ENCODE data around the gene RNF212. TPM values are rescaled to one million over a fixed set of nuclear protein-coding genes. Genes with fewer than 3 reads are reported as not detected.

The RNF212 gene
- total RNA-seq, 1 experiment from 2014 or later, result not detected

DNA sequence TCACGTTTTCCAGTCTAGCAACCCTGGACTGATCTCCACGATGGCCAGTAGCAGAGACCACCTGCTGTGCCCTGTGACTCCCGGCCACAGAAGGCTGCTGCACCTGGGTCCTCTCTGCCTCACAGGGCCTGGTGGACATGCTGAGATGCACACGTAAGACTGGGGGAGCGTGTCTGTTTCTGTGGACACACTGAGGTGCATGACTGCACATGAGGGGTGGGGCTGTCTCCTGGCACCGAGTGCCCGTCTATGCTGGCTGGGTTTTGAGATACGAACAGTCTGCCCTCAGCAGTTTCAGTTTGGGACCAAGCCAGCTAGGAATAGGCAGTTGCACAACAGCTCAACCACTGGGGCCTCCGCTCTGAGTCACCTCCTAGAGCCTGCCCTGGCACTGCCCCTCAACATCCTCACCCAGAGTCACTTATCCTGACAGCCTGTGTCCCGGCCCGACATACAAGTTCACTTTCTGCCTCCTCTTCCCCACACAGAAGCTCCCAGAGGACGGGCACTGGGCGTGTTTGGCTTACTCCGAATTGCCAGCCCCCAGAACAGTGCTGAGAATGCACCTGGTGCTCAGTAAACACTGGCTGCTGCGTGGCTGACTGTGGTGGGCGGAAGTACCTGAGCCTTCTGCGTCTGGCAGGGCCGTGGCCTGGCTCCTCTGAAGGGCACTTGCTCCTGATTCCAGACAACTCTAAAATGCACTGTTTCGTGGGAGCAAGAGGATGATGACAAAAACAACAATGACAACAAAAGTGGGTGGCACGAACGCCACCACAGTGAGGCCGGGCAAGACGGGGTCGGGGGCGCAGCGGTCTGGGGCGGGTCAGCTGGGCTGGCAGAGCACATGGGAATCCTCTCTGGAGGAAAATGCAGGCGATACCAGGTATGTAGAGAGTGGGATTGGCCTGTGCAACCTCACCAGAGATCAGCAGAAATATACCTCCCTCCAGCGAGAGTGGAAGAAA is 30.9 kb downstream of the RNF212 start:
- Histone ChIP-seq H3K9me3 (ENCODE audit: low read length) (no peaks in the 10 kb centered on the region), H3K27me3 (ENCODE audit: low read length) (no peaks in the 10 kb centered on the region), H3F3A (ENCODE audit: low read length, unreplicated experiment) (no peaks in the 10 kb centered on the region), H3K9me2 (replicated peaks; ENCODE audit: low read length) (no peaks in the 10 kb centered on the region), H3K4me1 (ENCODE audit: insufficient read depth, low read length) (peaks cover 21% of the 10 kb centered on the region), H3K79me2 (ENCODE audit: low read length) (no peaks in the 10 kb centered on the region), H3K27ac (ENCODE audit: low read length) (peak overlapping the region; percentile 99), H2AFZ (ENCODE audit: low read length) (0 out of 2 replicates have a peak overlapping the region, but pooled peaks have one; percentile 15), H3K4me3 (ENCODE audit: low read length) (peak overlapping the region; percentile 44), H3K9ac (ENCODE audit: low read length) (peak overlapping the region; percentile 88), H4K20me1 (ENCODE audit: low read length) (no peaks in the 10 kb centered on the region), H3K4me2 (ENCODE audit: low read length) (peak overlapping the region; percentile 77), H3K36me3 (ENCODE audit: low read depth, low read length) (no peaks in the 10 kb centered on the region)
- ChIA-PET CTCF (no interaction called here), POLR2A (ENCODE audit: unreplicated experiment) (no interaction called here)
- TF ChIP-seq, protein P1, sequence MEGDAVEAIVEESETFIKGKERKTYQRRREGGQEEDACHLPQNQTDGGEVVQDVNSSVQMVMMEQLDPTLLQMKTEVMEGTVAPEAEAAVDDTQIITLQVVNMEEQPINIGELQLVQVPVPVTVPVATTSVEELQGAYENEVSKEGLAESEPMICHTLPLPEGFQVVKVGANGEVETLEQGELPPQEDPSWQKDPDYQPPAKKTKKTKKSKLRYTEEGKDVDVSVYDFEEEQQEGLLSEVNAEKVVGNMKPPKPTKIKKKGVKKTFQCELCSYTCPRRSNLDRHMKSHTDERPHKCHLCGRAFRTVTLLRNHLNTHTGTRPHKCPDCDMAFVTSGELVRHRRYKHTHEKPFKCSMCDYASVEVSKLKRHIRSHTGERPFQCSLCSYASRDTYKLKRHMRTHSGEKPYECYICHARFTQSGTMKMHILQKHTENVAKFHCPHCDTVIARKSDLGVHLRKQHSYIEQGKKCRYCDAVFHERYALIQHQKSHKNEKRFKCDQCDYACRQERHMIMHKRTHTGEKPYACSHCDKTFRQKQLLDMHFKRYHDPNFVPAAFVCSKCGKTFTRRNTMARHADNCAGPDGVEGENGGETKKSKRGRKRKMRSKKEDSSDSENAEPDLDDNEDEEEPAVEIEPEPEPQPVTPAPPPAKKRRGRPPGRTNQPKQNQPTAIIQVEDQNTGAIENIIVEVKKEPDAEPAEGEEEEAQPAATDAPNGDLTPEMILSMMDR (conservative IDR thresholded peaks at IDR 0.05; ENCODE audit: low read depth, low read length), result no peak
- TF ChIP-seq EZH2phosphoT487 (IDR thresholded peaks at IDR 0.05; ENCODE audit: borderline replicate concordance, low read length), result no peak
- TF ChIP-seq EZH2 (IDR thresholded peaks at IDR 0.05; ENCODE audit: low read length, unreplicated experiment), result no peak
- peak; percentile 92 for DNase-seq
- intact Hi-C loops (cut with micrococcal nuclease), result no loop called here
- peak; percentile 90 for ATAC-seq
- no TSS peak for BruUV-seq (replicated peaks)

DNA sequence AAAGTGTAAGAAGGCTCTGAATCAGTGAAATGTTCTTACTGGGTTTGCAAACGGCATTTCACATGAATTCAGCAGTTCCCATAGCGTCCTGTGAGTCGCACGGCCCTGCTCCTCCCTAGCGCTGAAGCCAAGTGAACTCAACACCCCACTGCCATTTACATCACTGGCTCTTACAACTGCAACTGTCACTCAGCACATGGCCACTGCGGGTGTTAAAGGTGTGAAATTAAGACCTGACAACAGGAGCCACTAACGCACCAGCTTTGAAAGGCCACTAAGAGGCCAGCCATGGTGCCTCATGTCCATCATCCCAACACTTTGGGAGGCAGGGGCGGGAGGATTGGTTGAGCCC is 31.7 kb downstream of the RNF212 start:
- Histone ChIP-seq H3K9me3 (ENCODE audit: low read length) (no peaks in the 10 kb centered on the region), H3K4me3 (ENCODE audit: low read length) (peak overlapping the region; percentile 44), H3K4me1 (ENCODE audit: insufficient read depth, low read length) (peaks cover 21% of the 10 kb centered on the region), H3F3A (ENCODE audit: low read length, unreplicated experiment) (no peaks in the 10 kb centered on the region), H3K4me2 (ENCODE audit: low read length) (peak overlapping the region; percentile 77), H3K79me2 (ENCODE audit: low read length) (no peaks in the 10 kb centered on the region), H3K9ac (ENCODE audit: low read length) (peak overlapping the region; percentile 88), H4K20me1 (ENCODE audit: low read length) (no peaks in the 10 kb centered on the region), H3K36me3 (ENCODE audit: low read depth, low read length) (no peaks in the 10 kb centered on the region), H3K27ac (ENCODE audit: low read length) (peak overlapping the region; percentile 99), H3K27me3 (ENCODE audit: low read length) (no peaks in the 10 kb centered on the region), H3K9me2 (replicated peaks; ENCODE audit: low read length) (no peaks in the 10 kb centered on the region), H2AFZ (ENCODE audit: low read length) (no peak overlapping the region)
- ChIA-PET POLR2A (ENCODE audit: unreplicated experiment) (no interaction called here), CTCF (no interaction called here)
- BruUV-seq (replicated peaks), result no TSS peak
- TF ChIP-seq EZH2 (IDR thresholded peaks at IDR 0.05; ENCODE audit: low read length, unreplicated experiment) (no peak), EZH2phosphoT487 (IDR thresholded peaks at IDR 0.05; ENCODE audit: borderline replicate concordance, low read length) (no peak)
- TF ChIP-seq, protein P1 (conservative IDR thresholded peaks at IDR 0.05; ENCODE audit: low read depth, low read length), result no peak
- intact Hi-C loops (cut with micrococcal nuclease), result no loop called here
- DNase-seq (no peak), ATAC-seq (peak; percentile 69)
